ENCODE results near the gene COL18A1.
A peak's percentile ranks its signal among the peaks of the same experiment; 100 is the strongest.

The COL18A1 gene

DNA sequence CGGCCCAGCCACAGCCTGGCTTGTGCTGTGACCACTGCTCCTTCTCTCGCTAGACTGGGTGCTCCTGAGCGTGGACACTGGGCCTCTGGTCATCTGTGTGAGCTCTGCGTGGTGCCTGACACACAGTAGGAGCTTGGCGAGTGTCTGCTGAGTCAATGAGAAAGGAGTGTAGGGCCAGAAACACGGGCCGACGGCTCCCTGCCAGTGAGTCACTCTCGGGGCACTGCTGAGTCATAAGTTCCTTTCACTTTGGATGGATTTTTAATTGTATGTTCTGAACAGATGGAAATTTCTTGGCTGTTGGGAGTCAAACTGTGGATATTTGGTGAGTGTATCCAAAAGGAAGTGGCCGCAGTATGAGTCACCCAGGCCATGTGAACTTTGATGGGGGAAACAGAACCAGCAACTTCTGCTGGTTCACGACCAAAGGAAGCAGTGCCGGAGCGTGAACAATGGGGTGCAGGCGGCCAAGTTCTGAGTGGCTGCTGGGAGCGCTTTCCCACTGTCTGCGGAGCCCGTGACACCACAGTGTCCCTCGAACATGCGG, 41.0 kb upstream of the COL18A1 start:
- TF ChIP-seq, protein P1, sequence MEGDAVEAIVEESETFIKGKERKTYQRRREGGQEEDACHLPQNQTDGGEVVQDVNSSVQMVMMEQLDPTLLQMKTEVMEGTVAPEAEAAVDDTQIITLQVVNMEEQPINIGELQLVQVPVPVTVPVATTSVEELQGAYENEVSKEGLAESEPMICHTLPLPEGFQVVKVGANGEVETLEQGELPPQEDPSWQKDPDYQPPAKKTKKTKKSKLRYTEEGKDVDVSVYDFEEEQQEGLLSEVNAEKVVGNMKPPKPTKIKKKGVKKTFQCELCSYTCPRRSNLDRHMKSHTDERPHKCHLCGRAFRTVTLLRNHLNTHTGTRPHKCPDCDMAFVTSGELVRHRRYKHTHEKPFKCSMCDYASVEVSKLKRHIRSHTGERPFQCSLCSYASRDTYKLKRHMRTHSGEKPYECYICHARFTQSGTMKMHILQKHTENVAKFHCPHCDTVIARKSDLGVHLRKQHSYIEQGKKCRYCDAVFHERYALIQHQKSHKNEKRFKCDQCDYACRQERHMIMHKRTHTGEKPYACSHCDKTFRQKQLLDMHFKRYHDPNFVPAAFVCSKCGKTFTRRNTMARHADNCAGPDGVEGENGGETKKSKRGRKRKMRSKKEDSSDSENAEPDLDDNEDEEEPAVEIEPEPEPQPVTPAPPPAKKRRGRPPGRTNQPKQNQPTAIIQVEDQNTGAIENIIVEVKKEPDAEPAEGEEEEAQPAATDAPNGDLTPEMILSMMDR (IDR thresholded peaks at IDR 0.05; ENCODE audit: low read depth, low read length, missing control alignments), result no peak
- DNase-seq (ENCODE audit: low read depth), result peak; percentile 99
- in situ Hi-C loops (cut with HindIII; ENCODE audit: low sequenced_read_pairs), result no loop called here
- no peak overlapping the region for H3K4me3 ChIP-seq (ENCODE audit: low read depth, low read length)

DNA sequence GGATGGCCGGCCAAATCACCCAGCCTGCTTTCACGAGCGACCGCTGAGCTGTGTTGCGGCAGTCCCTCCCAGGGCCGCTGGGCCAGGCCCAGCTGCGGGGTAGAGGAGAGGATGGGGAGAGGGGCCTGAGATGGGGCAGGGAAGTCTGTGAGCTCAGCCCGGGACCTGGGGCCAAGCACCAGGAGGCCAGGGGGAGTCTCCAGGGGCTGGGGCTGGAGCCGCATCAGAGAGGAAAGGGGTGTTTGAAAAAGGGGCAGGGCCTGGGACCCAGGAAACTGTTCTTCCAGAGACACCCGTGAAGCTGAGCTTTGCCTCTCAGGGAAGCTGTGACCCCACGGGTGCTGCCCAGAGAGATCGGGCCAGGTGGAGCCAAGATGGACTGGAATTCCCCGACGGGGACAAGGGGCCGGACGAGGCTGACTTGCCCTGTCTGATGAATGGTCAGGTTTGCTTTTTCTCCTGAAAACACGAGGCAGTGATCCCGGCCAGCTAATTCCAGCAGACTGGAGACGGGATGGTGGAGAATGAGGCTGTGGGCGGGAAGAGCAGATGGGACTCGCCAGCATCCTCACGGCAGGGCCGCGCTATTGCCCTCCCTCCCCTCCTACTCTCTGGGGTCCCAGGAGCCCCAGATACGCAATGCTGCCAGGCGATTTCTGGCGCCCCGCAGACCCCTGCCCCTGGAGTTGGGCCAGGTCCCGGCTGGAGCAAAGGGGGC, 40.3 kb upstream of the COL18A1 start:
- in situ Hi-C loops (cut with HindIII; ENCODE audit: low sequenced_read_pairs), result no loop called here
- H3K4me3 ChIP-seq (ENCODE audit: low read depth, low read length), result no peak overlapping the region
- DNase-seq (ENCODE audit: low read depth), result peak; percentile 75
- TF ChIP-seq, protein P1 (IDR thresholded peaks at IDR 0.05; ENCODE audit: low read depth, low read length, missing control alignments), result no peak

DNA sequence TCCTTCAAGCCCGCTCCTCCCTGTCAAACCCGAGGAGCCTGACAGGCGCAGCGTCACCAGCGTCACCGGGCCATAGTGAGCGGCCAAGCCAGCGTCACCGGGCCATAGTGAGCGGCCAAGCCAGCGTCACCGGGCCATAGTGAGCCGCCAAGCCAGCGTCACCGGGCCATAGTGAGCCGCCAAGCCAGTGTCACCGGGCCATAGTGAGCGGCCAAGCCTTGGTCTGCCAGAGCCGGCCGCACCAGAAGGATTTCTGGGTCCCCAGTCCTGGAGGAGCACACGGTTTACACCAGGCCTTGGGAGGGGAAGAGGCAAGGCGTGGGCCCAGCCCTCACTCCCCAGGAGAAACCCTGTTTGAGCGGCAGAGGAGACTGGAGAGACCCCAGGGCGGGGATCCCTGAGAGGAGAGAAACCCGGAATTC, 39.8 kb upstream of the COL18A1 start:
- TF ChIP-seq, protein P1 (IDR thresholded peaks at IDR 0.05; ENCODE audit: low read depth, low read length, missing control alignments), result no peak
- in situ Hi-C loops (cut with HindIII; ENCODE audit: low sequenced_read_pairs), result no loop called here

GRCh38 chr21:45365608-45366241, 39.2 kb upstream of the COL18A1 start:
- H3K4me3 ChIP-seq (ENCODE audit: low read depth, low read length), result no peak overlapping the region
- in situ Hi-C loops (cut with HindIII; ENCODE audit: low sequenced_read_pairs), result no loop called here
- peak; percentile 81 for DNase-seq (ENCODE audit: low read depth)
- TF ChIP-seq, protein P1 (IDR thresholded peaks at IDR 0.05; ENCODE audit: low read depth, low read length, missing control alignments), result no peak

More for the DNA sequence above, 39.8 kb upstream of the COL18A1 start:
- H3K4me3 ChIP-seq (ENCODE audit: low read depth, low read length), result no peak overlapping the region
- no peak for DNase-seq (ENCODE audit: low read depth)

- DNase-seq (ENCODE audit: low read depth), result no peak
- TF ChIP-seq, protein P1 (IDR thresholded peaks at IDR 0.05; ENCODE audit: low read depth, low read length, missing control alignments), result no peak
- H3K4me3 ChIP-seq (ENCODE audit: low read depth, low read length), result no peak overlapping the region
- in situ Hi-C loops (cut with HindIII; ENCODE audit: low sequenced_read_pairs), result no loop called here
Observed at GRCh38 chr21:45366476-45366875, 38.5 kb upstream of the COL18A1 start.

GRCh38 chr21:45366931-45367401, 38.0 kb upstream of the COL18A1 start:
- DNase-seq (ENCODE audit: low read depth), result peak; percentile 85
- no peak overlapping the region for H3K4me3 ChIP-seq (ENCODE audit: low read depth, low read length)
- TF ChIP-seq, protein P1 (IDR thresholded peaks at IDR 0.05; ENCODE audit: low read depth, low read length, missing control alignments), result no peak
- in situ Hi-C loops (cut with HindIII; ENCODE audit: low sequenced_read_pairs), result no loop called here

Data from astrocyte of the cerebellum (primary cell).